K562 (cell line): ENCODE measurements around the gene ANKFN1. TPM values are rescaled to one million over a fixed set of nuclear protein-coding genes. Genes with fewer than 3 reads are reported as not detected.

Experiments
- ATAC-seq: fragments of 200-7000 bp; cut with Tn5 transposase; 3 replicates; pipeline ENCODE4 v1.9.1; 2020; ENCODE audit warnings: moderate library complexity
- BruUV-seq: library from RNA; stranded (reverse); fragments of 400-500 nt; replicated peaks from 2 replicates; lab custom pipeline; 2021; lab: Mats Ljungman, UMichigan
- CTCF ChIA-PET: fragments of 300-600 bp; formaldehyde crosslinking; extraction: SDS; loops from one replicate; lab custom pipeline; 2021; ENCODE audit warnings: low intra/inter-chr PET ratio; lab: Yijun Ruan, JAX
- POLR2A ChIA-PET: fragments of 300-600, 350-650 bp; sonication (Branson Sonifier 250); formaldehyde crosslinking; extraction: SDS; loops from one replicate; lab custom pipeline; 2021; ENCODE audit warnings: antibody characterized with exemption, inconsistent platforms; lab: Yijun Ruan, JAX
- DNase-seq, 4 experiments: peaks; one replicate each; pipeline versions ENCODE4 v3.0.0 to v3.0.0-alpha.2; 2011 to 2018; ENCODE audit warnings: low spot score in 3 of 4, mixed read lengths in 3 of 4; ENCODE audit errors: extremely low read depth in 1 of 4
- FAIRE-seq: peaks from 2 replicates; lab custom pipeline; 2011; peaks lifted over from hg19 to GRCh38; lab: Jason Lieb, UNC
- H2AFZ ChIP-seq: 2 replicates; pipeline ENCODE4 v1.6.0; 2011; ENCODE audit warnings: low read depth, low read length, control low read depth, inconsistent platforms
- H3K27ac ChIP-seq: fragments of 200-600 bp; 3 replicates; pipeline ENCODE4 v1.8.0; 2011; ENCODE audit warnings: low read depth, mild to moderate bottlenecking, control low read depth, inconsistent platforms, low read length, moderate library complexity, mixed read lengths; ENCODE audit errors: extremely low read depth
- H3K27me3 ChIP-seq, 2 experiments: fragments of 300-600 bp in 1 of 2; 2 replicates in 1 of 2; 3 replicates in 1 of 2; pipeline versions ENCODE4 v1.6.0 to v1.8.0; 2011; ENCODE audit warnings: inconsistent platforms in 2 of 2, low read length in 2 of 2, mild to moderate bottlenecking in 1 of 2, mixed read lengths in 1 of 2, moderate library complexity in 1 of 2; ENCODE audit not compliant: control insufficient read depth in 2 of 2, insufficient read depth in 2 of 2
- H3K36me3 ChIP-seq: fragments of 300-600 bp; 3 replicates; pipeline ENCODE4 v1.8.0; 2011; ENCODE audit warnings: mild to moderate bottlenecking, low read length, inconsistent platforms; ENCODE audit not compliant: control insufficient read depth, insufficient read depth
- H3K4me1 ChIP-seq, 2 experiments: fragments of 200-600 bp in 1 of 2; replicated peaks in 1 of 2; 2 replicates in 1 of 2; 3 replicates in 1 of 2; pipeline versions ENCODE4 v1.5.1 to v1.8.0; 2011; ENCODE audit warnings: inconsistent platforms in 2 of 2, low read length in 2 of 2, mild to moderate bottlenecking in 1 of 2, mixed read lengths in 1 of 2, moderate library complexity in 1 of 2; ENCODE audit not compliant: control insufficient read depth in 2 of 2, insufficient read depth in 2 of 2
- H3K4me2 ChIP-seq: 2 replicates; pipeline ENCODE4 v1.6.1; 2011; ENCODE audit warnings: low read length, control low read depth, inconsistent platforms, mixed read lengths; ENCODE audit not compliant: insufficient read depth
- H3K4me3 ChIP-seq: fragments of 200-600 bp; sonication (generic), shearing (Covaris generic); 2 replicates; pipeline ENCODE4 v1.5.1; 2016; ENCODE audit warnings: control low read depth, inconsistent platforms
- H3K79me2 ChIP-seq: fragments of 200-600 bp; 3 replicates; pipeline ENCODE4 v1.8.0; 2011; ENCODE audit warnings: low read length, inconsistent platforms; ENCODE audit not compliant: control insufficient read depth, insufficient read depth
- H3K9ac ChIP-seq, 2 experiments: 2 replicates each; pipeline versions ENCODE4 v1.6.0 to v1.6.1; 2011; ENCODE audit warnings: low read depth in 2 of 2, low read length in 2 of 2, control low read depth in 1 of 2, inconsistent platforms in 1 of 2, mild to moderate bottlenecking in 1 of 2, mixed read lengths in 1 of 2; ENCODE audit not compliant: insufficient read depth in 1 of 2
- H3K9me1 ChIP-seq: one replicate; pipeline ENCODE4 v1.6.0; 2011; ENCODE audit warnings: inconsistent platforms, mild to moderate bottlenecking, low read length, moderate library complexity; ENCODE audit not compliant: control insufficient read depth, insufficient read depth
- H3K9me3 ChIP-seq: replicated peaks from 2 replicates; pipeline ENCODE4 v1.5.1; 2011; ENCODE audit warnings: low read depth, low read length, inconsistent platforms; ENCODE audit not compliant: control insufficient read depth, insufficient read depth
- H4K20me1 ChIP-seq: replicated peaks from 2 replicates; pipeline ENCODE4 v1.6.1; 2011; ENCODE audit warnings: low read length, inconsistent platforms, mixed read lengths; ENCODE audit not compliant: control insufficient read depth, insufficient read depth
- ATF1 ChIP-seq, 2 experiments: fragments of 450-650 bp in 1 of 2; IDR thresholded peaks; 2 replicates each; pipeline ENCODE4 v1.6.1; 2016; ENCODE audit warnings: missing compliant biosample characterization in 1 of 2, missing genetic modification characterization in 1 of 2
- HIVEP1 ChIP-seq: fragments of 250-450 bp; sonication (Bioruptor Pico); IDR thresholded peaks from 2 replicates; pipeline ENCODE4 v1.4.0; 2020; ENCODE audit warnings: mild to moderate bottlenecking
- HNRNPLL ChIP-seq: fragments of 200-400 bp; formaldehyde crosslinking; IDR thresholded peaks from 2 replicates; pipeline ENCODE4 v1.6.1; 2017; ENCODE audit warnings: low read length, low read depth, mild to moderate bottlenecking; ENCODE audit not compliant: poor library complexity, severe bottlenecking
- ILF3 ChIP-seq: fragments of 450-650 bp; IDR thresholded peaks from 2 replicates; pipeline ENCODE4 v1.6.1; 2018; ENCODE audit warnings: antibody characterized with exemption, mild to moderate bottlenecking, moderate library complexity, borderline replicate concordance
- PML ChIP-seq: IDR thresholded peaks from 2 replicates; pipeline ENCODE4 v1.6.1; 2012; ENCODE audit warnings: low read length, inconsistent platforms
- PRPF4 ChIP-seq: fragments of 200-400 bp; formaldehyde crosslinking; IDR thresholded peaks from one replicate; pipeline ENCODE4 v1.6.1; 2017; ENCODE audit warnings: low read length, low read depth, mild to moderate bottlenecking; ENCODE audit not compliant: insufficient read depth, poor library complexity, severe bottlenecking
- ZNF124 ChIP-seq: sonication (generic); formaldehyde crosslinking; IDR thresholded peaks from 2 replicates; pipeline ENCODE4 v1.8.1; 2022; ENCODE audit warnings: missing genetic modification reagents
- ZSCAN29 ChIP-seq: fragments of 450-650 bp; IDR thresholded peaks from 2 replicates; pipeline ENCODE4 v1.6.1; 2017
- WGBS: fragments of 100-300 bp; shearing (Covaris generic); methylation state at CpG from one replicate; pipeline ENCODE4 v1.1.6; 2016; ENCODE audit warnings: low coverage, mixed read lengths; ENCODE audit not compliant: insufficient coverage; ENCODE audit errors: missing lambda C conversion rate; 5-methylcytosine and 5-hydroxymethylcytosine counted together
- in situ Hi-C: fragments of 300-500 bp; cut with MboI; formaldehyde crosslinking; loops from 4 replicates; pipeline ENCODE4 v1.15.0; 2018; ENCODE audit warnings: inconsistent platforms, mixed read lengths
- intact Hi-C: fragments of 100-400 bp; cut with micrococcal nuclease; formaldehyde crosslinking; loops from 2 replicates; pipeline ENCODE4 v1.14.2; 2022
- polyA plus RNA-seq, 8 experiments: library from polyadenylated mRNA; depleted of rRNA in 4 of 8; stranded (reverse) in 5 of 8; unstranded in 3 of 8; fragments of >200 nt; fragmentation: Nextera tagmentation in 2 of 8; fragmentation: Illumina TruSeq in 1 of 8; extraction: Ambion mirVana in 2 of 8; extraction: Trizol in 1 of 8; gene quantifications; 2 replicates each; pipeline versions ENCODE4 v1.2.1 to v1.2.3, GENCODE V29; 2011 to 2014; ENCODE audit warnings: inconsistent platforms in 1 of 8, missing spikeins in 1 of 8
- total RNA-seq, 7 experiments: library from RNA; depleted of rRNA in 6 of 7; stranded (reverse); fragments of >200 nt in 6 of 7; fragmentation: Illumina TruSeq in 2 of 7; extraction: Trizol in 2 of 7; gene quantifications; 2 replicates each; pipeline versions ENCODE4 v1.2.1 to v1.2.3, GENCODE V29; 2011 to 2021; ENCODE audit warnings: low replicate concordance in 1 of 7
- TF ChIP-seq, protein P1 (sequence below): sonication (generic); formaldehyde crosslinking; IDR thresholded peaks from 2 replicates; pipeline ENCODE4 v1.9.0; 2022; ENCODE audit warnings: mild to moderate bottlenecking, missing genetic modification reagents
- TF ChIP-seq, protein P2 (sequence below): fragments of 450-650 bp; IDR thresholded peaks from 2 replicates; pipeline ENCODE4 v1.6.1; 2017; ENCODE audit warnings: antibody characterized with exemption
- TF ChIP-seq, protein P3 (sequence below): fragments of 450-650 bp; IDR thresholded peaks from 2 replicates; pipeline ENCODE4 v1.6.1; 2016; ENCODE audit warnings: antibody characterized with exemption
- TF ChIP-seq, protein P4 (sequence below): fragments of 450-650 bp; formaldehyde crosslinking; conservative IDR thresholded peaks from 2 replicates; pipeline ENCODE4 v1.4.0; 2022; ENCODE audit warnings: mild to moderate bottlenecking, missing genetic modification characterization
- TF ChIP-seq, protein P5 (sequence below): fragments of 200-800 bp; sonication (Bioruptor generic); IDR thresholded peaks from 2 replicates; pipeline ENCODE4 v1.6.1; 2017; ENCODE audit warnings: missing genetic modification characterization, missing compliant biosample characterization
- TF ChIP-seq, protein P6 (sequence below): IDR thresholded peaks from 2 replicates; pipeline ENCODE4 v1.6.1; 2014; ENCODE audit warnings: antibody characterized with exemption

Gene ANKFN1
- total and polyA plus RNA-seq, 9 of the 15 experiments (the other 6 are each of a cell fraction or from before 2014, with no cell fraction given) = 0.04 to 0.39 (median 0.15) TPM; not detected in 1

DNA sequence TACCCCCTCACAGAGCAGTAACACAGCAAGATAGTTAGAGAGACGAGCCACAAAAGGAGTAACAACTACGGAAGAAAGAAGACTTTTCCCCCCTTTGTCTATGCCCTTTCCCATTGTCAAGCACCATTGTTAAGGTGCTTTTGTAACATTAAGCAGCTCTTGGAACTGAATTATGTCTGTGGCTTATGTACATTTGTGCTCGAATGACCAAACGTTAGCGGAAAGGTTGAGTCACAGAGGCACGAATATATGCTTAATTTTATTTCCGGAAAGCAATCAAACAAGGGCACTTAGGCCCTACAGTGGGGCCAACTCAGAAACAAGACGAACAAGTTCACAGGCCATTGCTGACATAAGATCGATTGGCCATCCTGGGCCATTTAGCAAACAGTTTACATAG is 109.5 kb downstream of the ANKFN1 start:
- H3K79me2 ChIP-seq = no peaks in the 10 kb centered on the region
- FAIRE-seq (no peak), ATAC-seq (no peak), DNase-seq (no peak)
- ChIA-PET CTCF (no interaction called here), POLR2A (no interaction called here)
- in situ Hi-C loops (no loop called here), intact Hi-C loops (no loop called here)
- BruUV-seq = no TSS peak
- no peak overlapping the region for H3K9ac ChIP-seq
- H3K4me1 ChIP-seq = no peaks in the 10 kb centered on the region
- no peak overlapping the region for H3K27ac ChIP-seq
- 0% methylated on average over 9 of the region's 9 CpGs for WGBS
- no peaks in the 10 kb centered on the region for H4K20me1 ChIP-seq
- H3K9me3 ChIP-seq = no peaks in the 10 kb centered on the region
- H3K4me3 ChIP-seq = no peak overlapping the region
- no peaks in the 10 kb centered on the region for H3K36me3 ChIP-seq
- no peaks in the 10 kb centered on the region for H3K9me1 ChIP-seq
- H2AFZ ChIP-seq = no peak overlapping the region
- no peak overlapping the region for H3K4me2 ChIP-seq
- no peaks in the 10 kb centered on the region; a peak in 1 of 5 replicates for H3K27me3 ChIP-seq
- TF ChIP-seq PRPF4 = no peak
- TF ChIP-seq, protein P1, sequence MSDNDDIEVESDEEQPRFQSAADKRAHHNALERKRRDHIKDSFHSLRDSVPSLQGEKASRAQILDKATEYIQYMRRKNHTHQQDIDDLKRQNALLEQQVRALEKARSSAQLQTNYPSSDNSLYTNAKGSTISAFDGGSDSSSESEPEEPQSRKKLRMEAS (CRISPR knock-in tag) = no peak
- no peak for TF ChIP-seq ZNF124 (CRISPR knock-in tag)
- no peak for TF ChIP-seq HIVEP1 (CRISPR knock-in tag)
- TF ChIP-seq, protein P2, sequence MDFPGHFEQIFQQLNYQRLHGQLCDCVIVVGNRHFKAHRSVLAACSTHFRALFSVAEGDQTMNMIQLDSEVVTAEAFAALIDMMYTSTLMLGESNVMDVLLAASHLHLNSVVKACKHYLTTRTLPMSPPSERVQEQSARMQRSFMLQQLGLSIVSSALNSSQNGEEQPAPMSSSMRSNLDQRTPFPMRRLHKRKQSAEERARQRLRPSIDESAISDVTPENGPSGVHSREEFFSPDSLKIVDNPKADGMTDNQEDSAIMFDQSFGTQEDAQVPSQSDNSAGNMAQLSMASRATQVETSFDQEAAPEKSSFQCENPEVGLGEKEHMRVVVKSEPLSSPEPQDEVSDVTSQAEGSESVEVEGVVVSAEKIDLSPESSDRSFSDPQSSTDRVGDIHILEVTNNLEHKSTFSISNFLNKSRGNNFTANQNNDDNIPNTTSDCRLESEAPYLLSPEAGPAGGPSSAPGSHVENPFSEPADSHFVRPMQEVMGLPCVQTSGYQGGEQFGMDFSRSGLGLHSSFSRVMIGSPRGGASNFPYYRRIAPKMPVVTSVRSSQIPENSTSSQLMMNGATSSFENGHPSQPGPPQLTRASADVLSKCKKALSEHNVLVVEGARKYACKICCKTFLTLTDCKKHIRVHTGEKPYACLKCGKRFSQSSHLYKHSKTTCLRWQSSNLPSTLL = no peak
- no peak for TF ChIP-seq HNRNPLL
- TF ChIP-seq, protein P3, sequence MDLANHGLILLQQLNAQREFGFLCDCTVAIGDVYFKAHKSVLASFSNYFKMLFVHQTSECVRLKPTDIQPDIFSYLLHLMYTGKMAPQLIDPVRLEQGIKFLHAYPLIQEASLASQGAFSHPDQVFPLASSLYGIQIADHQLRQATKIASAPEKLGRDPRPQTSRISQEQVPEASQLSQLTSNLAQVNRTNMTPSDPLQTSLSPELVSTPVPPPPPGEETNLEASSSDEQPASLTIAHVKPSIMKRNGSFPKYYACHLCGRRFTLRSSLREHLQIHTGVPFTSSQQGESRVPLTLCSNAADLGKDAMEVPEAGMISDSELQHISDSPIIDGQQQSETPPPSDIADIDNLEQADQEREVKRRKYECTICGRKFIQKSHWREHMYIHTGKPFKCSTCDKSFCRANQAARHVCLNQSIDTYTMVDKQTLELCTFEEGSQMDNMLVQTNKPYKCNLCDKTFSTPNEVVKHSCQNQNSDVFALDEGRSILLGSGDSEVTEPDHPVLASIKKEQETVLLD = no peak
- no peak for TF ChIP-seq ATF1 (CRISPR knock-in tag; IDR thresholded peaks at IDR 0.05)
- TF ChIP-seq ATF1 (tag; IDR thresholded peaks at IDR 0.05) = no peak
- TF ChIP-seq, protein P4, sequence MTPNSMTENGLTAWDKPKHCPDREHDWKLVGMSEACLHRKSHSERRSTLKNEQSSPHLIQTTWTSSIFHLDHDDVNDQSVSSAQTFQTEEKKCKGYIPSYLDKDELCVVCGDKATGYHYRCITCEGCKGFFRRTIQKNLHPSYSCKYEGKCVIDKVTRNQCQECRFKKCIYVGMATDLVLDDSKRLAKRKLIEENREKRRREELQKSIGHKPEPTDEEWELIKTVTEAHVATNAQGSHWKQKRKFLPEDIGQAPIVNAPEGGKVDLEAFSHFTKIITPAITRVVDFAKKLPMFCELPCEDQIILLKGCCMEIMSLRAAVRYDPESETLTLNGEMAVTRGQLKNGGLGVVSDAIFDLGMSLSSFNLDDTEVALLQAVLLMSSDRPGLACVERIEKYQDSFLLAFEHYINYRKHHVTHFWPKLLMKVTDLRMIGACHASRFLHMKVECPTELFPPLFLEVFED = no peak
- TF ChIP-seq, protein P5, sequence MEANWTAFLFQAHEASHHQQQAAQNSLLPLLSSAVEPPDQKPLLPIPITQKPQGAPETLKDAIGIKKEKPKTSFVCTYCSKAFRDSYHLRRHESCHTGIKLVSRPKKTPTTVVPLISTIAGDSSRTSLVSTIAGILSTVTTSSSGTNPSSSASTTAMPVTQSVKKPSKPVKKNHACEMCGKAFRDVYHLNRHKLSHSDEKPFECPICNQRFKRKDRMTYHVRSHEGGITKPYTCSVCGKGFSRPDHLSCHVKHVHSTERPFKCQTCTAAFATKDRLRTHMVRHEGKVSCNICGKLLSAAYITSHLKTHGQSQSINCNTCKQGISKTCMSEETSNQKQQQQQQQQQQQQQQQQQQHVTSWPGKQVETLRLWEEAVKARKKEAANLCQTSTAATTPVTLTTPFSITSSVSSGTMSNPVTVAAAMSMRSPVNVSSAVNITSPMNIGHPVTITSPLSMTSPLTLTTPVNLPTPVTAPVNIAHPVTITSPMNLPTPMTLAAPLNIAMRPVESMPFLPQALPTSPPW (CRISPR knock-in tag) = no peak
- TF ChIP-seq PML = no peak
- TF ChIP-seq ZSCAN29 = no peak
- TF ChIP-seq, protein P6, sequence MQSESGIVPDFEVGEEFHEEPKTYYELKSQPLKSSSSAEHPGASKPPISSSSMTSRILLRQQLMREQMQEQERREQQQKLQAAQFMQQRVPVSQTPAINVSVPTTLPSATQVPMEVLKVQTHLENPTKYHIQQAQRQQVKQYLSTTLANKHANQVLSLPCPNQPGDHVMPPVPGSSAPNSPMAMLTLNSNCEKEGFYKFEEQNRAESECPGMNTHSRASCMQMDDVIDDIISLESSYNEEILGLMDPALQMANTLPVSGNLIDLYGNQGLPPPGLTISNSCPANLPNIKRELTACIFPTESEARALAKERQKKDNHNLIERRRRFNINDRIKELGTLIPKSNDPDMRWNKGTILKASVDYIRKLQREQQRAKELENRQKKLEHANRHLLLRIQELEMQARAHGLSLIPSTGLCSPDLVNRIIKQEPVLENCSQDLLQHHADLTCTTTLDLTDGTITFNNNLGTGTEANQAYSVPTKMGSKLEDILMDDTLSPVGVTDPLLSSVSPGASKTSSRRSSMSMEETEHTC = no peak
- TF ChIP-seq ILF3 = no peak
